Measurements from ENCODE around the gene CTU2. TPM values are rescaled to one million over a fixed set of nuclear protein-coding genes. Genes with fewer than 3 reads are reported as not detected.

The CTU2 gene
- total RNA-seq, 4 donors from 2014 or later = 6.0 to 19.9 (median 10.7) TPM

- H3K36me3 ChIP-seq = no peaks in the 10 kb centered on the region
- H3K27me3 ChIP-seq = peaks cover 100% of the 10 kb centered on the region
- 40 to 71% methylated on average over 1 of the region's 15 CpGs for WGBS, 2 donors (ENCODE audit: low coverage in 1 of 2)
- peaks cover 0 to 32% (median 10%) of the 10 kb centered on the region in 3 donors for H3K4me1 ChIP-seq
- no peak overlapping the region for H3K4me3 ChIP-seq
- no peaks in the 10 kb centered on the region for H3K9me3 ChIP-seq
- no peak for TF ChIP-seq EP300 (IDR thresholded peaks at IDR 0.05)
- TF ChIP-seq POLR2AphosphoS5 (IDR thresholded peaks at IDR 0.05) = no peak
- no peak for TF ChIP-seq CTCF (IDR thresholded peaks at IDR 0.05)
- no peak for TF ChIP-seq POLR2A (IDR thresholded peaks at IDR 0.05)
- no peak for ATAC-seq
- no peak overlapping the region for H3K27ac ChIP-seq
Observed at GRCh38 chr16:88684569-88685155, 21.6 kb upstream of the CTU2 start.

DNA sequence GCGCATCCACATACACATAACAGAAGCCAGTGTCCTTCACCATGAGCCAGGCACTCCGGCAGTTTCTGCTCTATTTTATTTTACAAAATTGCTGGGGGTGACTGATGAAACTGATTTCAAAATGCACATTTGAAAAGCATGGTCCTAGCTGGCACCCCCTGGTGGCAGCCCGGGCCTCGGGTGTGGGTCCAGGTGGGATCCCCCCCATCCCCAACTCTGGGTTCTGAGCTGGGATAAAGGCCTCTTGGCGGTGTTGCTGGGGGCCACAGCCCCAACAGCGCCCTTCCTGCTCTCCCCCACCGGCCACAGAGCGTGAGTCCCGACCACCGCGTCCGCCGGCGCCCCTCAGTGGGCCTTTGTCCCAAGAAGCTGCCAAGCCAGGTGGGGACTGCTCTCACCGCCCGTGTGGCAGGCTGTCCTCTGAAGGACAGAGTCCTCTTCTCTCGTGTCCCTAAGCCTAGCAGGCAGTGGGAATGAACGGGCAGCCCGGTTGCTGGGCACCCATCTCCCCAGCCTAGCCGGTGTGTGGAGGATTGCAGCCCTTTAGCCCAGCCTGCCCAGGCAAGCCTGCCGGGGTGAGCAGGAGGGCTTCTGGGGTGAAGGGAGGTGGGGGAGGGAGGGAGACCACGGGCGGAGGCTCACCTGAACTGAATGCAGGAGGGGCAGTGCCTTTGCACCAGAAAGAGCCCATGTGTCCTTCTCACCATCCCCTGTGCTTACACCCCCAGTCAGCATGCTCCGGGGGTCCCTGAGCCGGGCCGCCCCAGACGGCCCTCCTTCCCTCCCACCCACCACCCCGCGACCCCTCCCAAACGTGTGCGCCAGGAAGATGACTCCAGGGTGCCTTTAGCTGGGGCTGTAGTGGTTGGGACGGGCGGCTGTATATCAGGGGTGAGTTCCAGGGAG, 20.9 kb upstream of the CTU2 start:
- WGBS, 2 donors (ENCODE audit: low coverage in 1 of 2) = 13% methylated on average over 12 of the region's 33 CpGs; no CpG with 5 or more reads in 1 of the 2 donors
- Histone ChIP-seq H3K4me1 (peaks cover 0 to 32% (median 10%) of the 10 kb centered on the region in 3 donors), H3K27ac (no peak overlapping the region), H3K4me3 (peak overlapping the region; percentile 21 to 53), H3K27me3 (peaks cover 100% of the 10 kb centered on the region), H3K9me3 (no peaks in the 10 kb centered on the region), H3K36me3 (no peaks in the 10 kb centered on the region)
- TF ChIP-seq POLR2A (IDR thresholded peaks at IDR 0.05) (no peak), CTCF (IDR thresholded peaks at IDR 0.05) (peak in 2 of 4 experiments; percentile 43 to 46)
- ATAC-seq = peak; percentile 5

DNA sequence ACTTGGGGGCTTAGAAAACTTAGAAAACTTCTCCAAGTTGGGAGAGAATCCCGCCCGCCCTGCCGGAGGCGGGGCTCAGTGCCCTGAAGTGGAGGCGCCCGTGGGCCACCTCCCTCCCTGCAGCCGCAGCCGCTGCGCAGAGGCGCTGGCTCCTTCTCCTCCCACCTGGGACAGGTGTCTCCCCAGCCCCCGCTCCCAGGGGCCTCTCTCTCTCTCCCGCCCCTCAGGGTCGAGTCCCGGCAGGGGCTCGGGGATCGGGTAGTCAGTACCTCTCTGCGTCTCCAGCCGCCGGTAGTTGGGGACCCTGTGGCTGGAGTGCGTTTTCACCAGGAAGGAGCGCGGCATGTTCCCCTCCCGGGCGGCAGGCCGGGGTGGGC, 20.3 kb upstream of the CTU2 start:
- Histone ChIP-seq H3K9me3 (no peaks in the 10 kb centered on the region), H3K27ac (peak overlapping the region in 1 of 4 donors; percentile 2), H3K4me1 (peaks cover 0 to 32% (median 10%) of the 10 kb centered on the region in 3 donors), H3K36me3 (no peaks in the 10 kb centered on the region), H3K27me3 (peaks cover 100% of the 10 kb centered on the region), H3K4me3 (peak overlapping the region; percentile 21 to 53)
- TF ChIP-seq POLR2AphosphoS5 (IDR thresholded peaks at IDR 0.05) = no peak
- TF ChIP-seq EP300 (IDR thresholded peaks at IDR 0.05) = no peak
- TF ChIP-seq POLR2A (IDR thresholded peaks at IDR 0.05) = no peak
- TF ChIP-seq CTCF (IDR thresholded peaks at IDR 0.05) = no peak
- ATAC-seq = peak; percentile 6
- WGBS, 2 donors (ENCODE audit: low coverage in 1 of 2) = no CpG with 5 or more reads among the region's 25 CpGs

GRCh38 chr16:88686439-88687253, 19.7 kb upstream of the CTU2 start, which contains the start of gene SNAI3:
Gene SNAI3 (minus strand): TSS chr16:88686507. CDS start chr16:88686406, 101 bp downstream.
- Histone ChIP-seq H3K4me3 (peak within 1 kb of the TSS; percentile 21 to 53), H3K9me3 (no peaks in the 10 kb centered on the region), H3K27me3 (peaks cover 100% of the 10 kb centered on the region), H3K27ac (peak within 1 kb of the TSS in 1 of 4 donors; percentile 2), H3K36me3 (no peaks in the 10 kb centered on the region), H3K4me1 (peaks cover 0 to 26% (median 10%) of the 10 kb centered on the region in 3 donors)
- TF ChIP-seq POLR2A (IDR thresholded peaks at IDR 0.05) = no peak
- peak; percentile 72 for ATAC-seq
- no CpG with 5 or more reads among the region's 65 CpGs for WGBS, 2 donors (ENCODE audit: low coverage in 1 of 2)

DNA sequence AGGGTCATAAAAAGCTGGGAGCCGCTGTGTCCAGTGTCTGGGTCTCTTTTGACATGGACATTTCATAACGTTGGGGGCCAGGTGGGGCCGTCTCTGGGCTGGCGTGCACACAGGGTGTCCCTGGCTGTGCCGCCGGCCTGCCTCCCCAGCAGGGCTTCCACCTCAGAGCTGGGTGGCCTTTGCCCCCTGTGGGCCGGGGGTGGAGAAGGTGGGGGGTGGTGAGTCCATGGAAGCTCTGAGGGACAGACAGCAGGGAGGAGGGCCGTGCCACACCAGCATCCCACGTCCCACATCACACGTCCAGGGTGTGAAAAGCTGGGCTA, 19.1 kb upstream of the CTU2 start:
- WGBS, 2 donors (ENCODE audit: low coverage in 1 of 2) = 60% methylated on average over 6 of the region's 10 CpGs; no CpG with 5 or more reads in 1 of the 2 donors
- TF ChIP-seq POLR2A (IDR thresholded peaks at IDR 0.05) (no peak), CTCF (IDR thresholded peaks at IDR 0.05) (no peak), POLR2AphosphoS5 (IDR thresholded peaks at IDR 0.05) (no peak), EP300 (IDR thresholded peaks at IDR 0.05) (no peak)

More for the DNA sequence above, 19.1 kb upstream of the CTU2 start:
- no peak overlapping the region for H3K4me3 ChIP-seq
- peaks cover 100% of the 10 kb centered on the region for H3K27me3 ChIP-seq
- no peak overlapping the region for H3K27ac ChIP-seq
- H3K4me1 ChIP-seq = peaks cover 0 to 26% (median 10%) of the 10 kb centered on the region in 3 donors
- ATAC-seq = no peak
- H3K36me3 ChIP-seq = no peaks in the 10 kb centered on the region
- no peaks in the 10 kb centered on the region for H3K9me3 ChIP-seq

Data from gastroesophageal sphincter (tissue), 4 donors.